Neuronal stem cell (in vitro differentiated cells): ENCODE results near the gene PEF1.

Experiments
- DNase-seq: peaks from one replicate; pipeline ENCODE4 v3.0.0-alpha.2; 2013; ENCODE audit warnings: low spot score
- H2AFZ ChIP-seq: one replicate; pipeline ENCODE4 v1.6.1; 2013; ENCODE audit warnings: mild to moderate bottlenecking, low read length, inconsistent platforms
- H2AK5ac ChIP-seq: 2 replicates; pipeline ENCODE4 v1.6.1; 2013; ENCODE audit warnings: low read depth, mild to moderate bottlenecking, inconsistent platforms, low read length, moderate library complexity, mixed read lengths
- H2BK120ac ChIP-seq: 2 replicates; pipeline ENCODE4 v1.6.1; 2013; ENCODE audit warnings: low read depth, mild to moderate bottlenecking, inconsistent platforms, low read length, moderate library complexity, mixed read lengths
- H2BK12ac ChIP-seq: one replicate; pipeline ENCODE4 v1.6.1; 2013; ENCODE audit warnings: low read length, inconsistent platforms
- H2BK15ac ChIP-seq: 2 replicates; pipeline ENCODE4 v1.6.1; 2013; ENCODE audit warnings: mild to moderate bottlenecking, low read length, inconsistent platforms, mixed read lengths
- H2BK5ac ChIP-seq: one replicate; pipeline ENCODE4 v1.6.1; 2013; ENCODE audit warnings: inconsistent platforms, mild to moderate bottlenecking, low read length, moderate library complexity
- H3K14ac ChIP-seq: one replicate; pipeline ENCODE4 v1.6.1; 2013; ENCODE audit warnings: low read length, inconsistent platforms
- H3K18ac ChIP-seq: 2 replicates; pipeline ENCODE4 v1.6.1; 2013; ENCODE audit warnings: low read length, inconsistent platforms
- H3K23ac ChIP-seq: 2 replicates; pipeline ENCODE4 v1.6.1; 2013; ENCODE audit warnings: low read depth, mild to moderate bottlenecking, mixed read lengths, low read length, inconsistent platforms; ENCODE audit not compliant: poor library complexity
- H3K27ac ChIP-seq: replicated peaks from 3 replicates; pipeline ENCODE4 v1.5.1; 2013; ENCODE audit warnings: low read length, inconsistent platforms
- H3K27me3 ChIP-seq, 3 experiments: 2 replicates each; pipeline ENCODE4 v1.6.1; 2013; ENCODE audit warnings: low read length in 3 of 3, mild to moderate bottlenecking in 2 of 3, inconsistent platforms in 1 of 3, low read depth in 1 of 3, mixed read lengths in 1 of 3, moderate library complexity in 1 of 3; ENCODE audit not compliant: control insufficient read depth in 3 of 3, insufficient read depth in 3 of 3
- H3K36me3 ChIP-seq, 2 donors: replicated peaks in 1 of 2; 2 replicates each; pipeline ENCODE4 v1.6.1; 2013; ENCODE audit warnings: low read length in 2 of 2; ENCODE audit not compliant: control insufficient read depth in 2 of 2, insufficient read depth in 2 of 2
- H3K4ac ChIP-seq: 2 replicates; pipeline ENCODE4 v1.6.1; 2013; ENCODE audit warnings: inconsistent platforms, mild to moderate bottlenecking, low read length, moderate library complexity
- H3K4me1 ChIP-seq, 2 donors: 1 replicate in 1 of 2; 2 replicates in 1 of 2; pipeline ENCODE4 v1.6.1; 2013; ENCODE audit warnings: low read length in 2 of 2, low read depth in 1 of 2; ENCODE audit not compliant: control insufficient read depth in 2 of 2, insufficient read depth in 1 of 2
- H3K4me2 ChIP-seq: one replicate; pipeline ENCODE4 v1.6.1; 2013; ENCODE audit warnings: mild to moderate bottlenecking, low read length, inconsistent platforms; ENCODE audit not compliant: insufficient read depth, poor library complexity, severe bottlenecking
- H3K4me3 ChIP-seq, 2 donors: 2 replicates each; pipeline ENCODE4 v1.5.1; 2013; ENCODE audit warnings: low read length in 2 of 2, mild to moderate bottlenecking in 2 of 2, inconsistent platforms in 1 of 2, moderate library complexity in 1 of 2
- H3K79me1 ChIP-seq: one replicate; pipeline ENCODE4 v1.6.1; 2013; ENCODE audit warnings: low read depth, mild to moderate bottlenecking, inconsistent platforms, low read length, moderate library complexity
- H3K9ac ChIP-seq: one replicate; pipeline ENCODE4 v1.6.1; 2013; ENCODE audit warnings: mild to moderate bottlenecking, low read depth, low read length, inconsistent platforms; ENCODE audit not compliant: poor library complexity
- H3K9me3 ChIP-seq, 2 donors: replicated peaks in 1 of 2; 2 replicates each; pipeline versions ENCODE3 to v1.6.1; 2013; ENCODE audit warnings: low read length in 2 of 2, mild to moderate bottlenecking in 2 of 2, inconsistent platforms in 1 of 2, low read depth in 1 of 2, mixed read lengths in 1 of 2, moderate library complexity in 1 of 2; ENCODE audit not compliant: control insufficient read depth in 2 of 2, insufficient read depth in 1 of 2
- H4K8ac ChIP-seq: one replicate; pipeline ENCODE4 v1.6.1; 2013; ENCODE audit warnings: low read depth, mild to moderate bottlenecking, inconsistent platforms, low read length, moderate library complexity
- H4K91ac ChIP-seq: one replicate; pipeline ENCODE4 v1.6.1; 2013; ENCODE audit warnings: low read length, low read depth, mild to moderate bottlenecking, inconsistent platforms; ENCODE audit not compliant: poor library complexity
- WGBS, 2 donors: extraction: QIAGEN DNeasy Blood & Tissue Kit; methylation state at CpG; one replicate each; pipeline ENCODE4 v1.1.7; 2013; ENCODE audit warnings: missing lambda C conversion rate in 2 of 2, mixed read lengths in 1 of 2; ENCODE audit not compliant: insufficient read length in 2 of 2, insufficient replicate concordance in 1 of 2; ENCODE audit errors: extremely low coverage in 2 of 2; 5-methylcytosine and 5-hydroxymethylcytosine counted together

The PEF1 gene

GRCh38 chr1:31640964-31641363 is 3.7 kb downstream of the PEF1 start:
- no peak overlapping the region for H2BK12ac ChIP-seq
- H2BK5ac ChIP-seq: no peak overlapping the region
- H3K4me2 ChIP-seq: no peak overlapping the region
- no peak overlapping the region for H3K14ac ChIP-seq
- H3K4me1 ChIP-seq: peaks cover 6 to 11% of the 10 kb centered on the region in 2 donors
- H3K4me3 ChIP-seq: no peak overlapping the region
- no peak overlapping the region for H2AFZ ChIP-seq
- H3K27me3 ChIP-seq: no peaks in the 10 kb centered on the region
- H3K18ac ChIP-seq: no peak overlapping the region
- no peak overlapping the region for H2BK15ac ChIP-seq
- H4K8ac ChIP-seq: no peak overlapping the region
- peaks cover 5% of the 10 kb centered on the region for H3K79me1 ChIP-seq
- no peak overlapping the region for H3K9ac ChIP-seq
- H3K4ac ChIP-seq: no peak overlapping the region
- H4K91ac ChIP-seq: no peak overlapping the region
- no peaks in the 10 kb centered on the region for H3K9me3 ChIP-seq
- no peak overlapping the region for H2BK120ac ChIP-seq
- WGBS, 2 donors: no CpG with 5 or more reads among the region's 4 CpGs
- no peak overlapping the region for H2AK5ac ChIP-seq
- H3K36me3 ChIP-seq: no peaks in the 10 kb centered on the region
- no peak for DNase-seq
- H3K27ac ChIP-seq: no peak overlapping the region
- H3K23ac ChIP-seq: no peak overlapping the region

DNA sequence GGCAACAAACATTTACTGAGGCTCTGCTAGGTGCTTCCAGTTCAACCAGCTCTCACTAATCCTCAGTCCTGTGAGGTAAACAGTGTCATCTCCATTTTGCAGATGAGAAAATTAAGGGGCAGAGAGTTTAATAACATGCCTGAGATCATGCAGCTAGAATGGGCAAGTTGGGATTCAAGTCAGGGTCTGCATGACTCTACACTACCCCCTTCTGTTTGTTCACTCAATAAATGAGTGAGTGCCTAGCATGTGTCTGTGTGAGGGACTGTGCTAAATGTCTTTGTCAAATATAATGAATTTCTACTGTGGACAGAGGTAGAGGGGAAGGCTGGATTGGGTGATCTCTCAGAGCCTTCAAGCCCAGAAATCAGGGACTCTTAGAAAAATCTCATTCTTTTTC is 4.5 kb downstream of the PEF1 start:
- no peak overlapping the region for H2AFZ ChIP-seq
- no peak overlapping the region for H2BK12ac ChIP-seq
- H3K9me3 ChIP-seq: no peaks in the 10 kb centered on the region
- no peak overlapping the region for H3K27ac ChIP-seq
- no peak overlapping the region for H3K4me3 ChIP-seq
- no peak overlapping the region for H3K23ac ChIP-seq
- no peak overlapping the region for H3K9ac ChIP-seq
- no peak overlapping the region for H3K4ac ChIP-seq
- peaks cover 0 to 2% of the 10 kb centered on the region in 2 donors for H3K36me3 ChIP-seq
- no peak overlapping the region for H2BK15ac ChIP-seq
- no peak overlapping the region for H2AK5ac ChIP-seq
- no peak overlapping the region for H3K14ac ChIP-seq
- H3K18ac ChIP-seq: no peak overlapping the region
- H3K4me1 ChIP-seq: peaks cover 6 to 7% of the 10 kb centered on the region in 2 donors
- no peak overlapping the region for H3K4me2 ChIP-seq
- no peaks in the 10 kb centered on the region for H3K27me3 ChIP-seq
- peaks cover 5% of the 10 kb centered on the region for H3K79me1 ChIP-seq
- H2BK5ac ChIP-seq: no peak overlapping the region
- DNase-seq: no peak
- no peak overlapping the region for H4K8ac ChIP-seq
- no peak overlapping the region for H2BK120ac ChIP-seq
- H4K91ac ChIP-seq: no peak overlapping the region

GRCh38 chr1:31639543-31639942 is 5.1 kb downstream of the PEF1 start:
- peaks cover 6 to 7% of the 10 kb centered on the region in 2 donors for H3K4me1 ChIP-seq
- no peak for DNase-seq
- H3K18ac ChIP-seq: no peak overlapping the region
- H4K91ac ChIP-seq: no peak overlapping the region
- H2BK15ac ChIP-seq: no peak overlapping the region
- no peak overlapping the region for H2AK5ac ChIP-seq
- no peak overlapping the region for H2BK5ac ChIP-seq
- no peak overlapping the region for H4K8ac ChIP-seq
- H3K9ac ChIP-seq: no peak overlapping the region
- H3K27me3 ChIP-seq: no peaks in the 10 kb centered on the region
- no peak overlapping the region for H3K14ac ChIP-seq
- peaks cover 2 to 8% of the 10 kb centered on the region in 2 donors for H3K36me3 ChIP-seq
- H3K4me3 ChIP-seq: no peak overlapping the region
- H3K4me2 ChIP-seq: no peak overlapping the region
- H2BK12ac ChIP-seq: no peak overlapping the region
- no peak overlapping the region for H2AFZ ChIP-seq
- H3K9me3 ChIP-seq: no peaks in the 10 kb centered on the region
- no peak overlapping the region for H3K23ac ChIP-seq
- H3K27ac ChIP-seq: no peak overlapping the region
- H2BK120ac ChIP-seq: no peak overlapping the region
- no CpG with 5 or more reads among the region's 5 CpGs for WGBS, 2 donors
- H3K79me1 ChIP-seq: peaks cover 5% of the 10 kb centered on the region
- H3K4ac ChIP-seq: no peak overlapping the region

DNA sequence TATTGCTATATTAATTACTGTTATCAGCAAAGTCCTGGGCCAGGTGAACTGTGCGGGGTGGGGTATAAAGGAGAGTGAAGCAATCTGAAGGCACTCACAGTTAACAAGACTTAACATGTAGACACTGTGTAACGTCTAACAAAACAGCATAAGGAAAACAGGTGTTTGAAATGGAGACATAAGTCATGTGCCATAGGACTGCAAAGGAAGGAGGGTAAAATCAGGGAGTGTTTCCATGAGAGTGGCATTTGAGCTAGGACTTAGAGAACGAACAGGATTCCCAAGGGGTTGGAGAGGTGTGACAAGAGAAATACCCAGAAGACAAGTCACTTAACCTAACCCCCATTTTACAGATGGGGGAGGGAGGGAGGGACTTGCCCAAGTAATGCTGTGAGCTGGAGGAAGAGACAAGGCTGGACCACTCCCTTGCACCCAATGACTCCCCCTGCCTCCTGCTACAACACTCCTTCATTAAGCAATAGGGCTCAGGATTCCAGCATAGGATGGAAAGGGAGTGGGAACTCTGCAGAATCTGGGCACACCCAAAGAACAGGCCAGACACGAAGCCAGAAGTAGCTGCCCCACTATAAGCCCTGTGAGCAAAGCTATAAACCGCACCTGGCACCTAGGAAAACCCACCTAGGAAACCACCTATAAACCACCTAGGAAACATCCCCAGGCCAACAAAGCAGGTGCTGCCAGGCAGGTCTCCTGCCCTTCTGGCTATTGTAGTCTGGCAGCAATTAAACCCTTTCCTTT is 6.6 kb downstream of the PEF1 start:
- Histone ChIP-seq H2BK15ac (no peak overlapping the region), H3K14ac (no peak overlapping the region), H3K4ac (no peak overlapping the region), H2BK12ac (no peak overlapping the region), H3K9me3 (no peaks in the 10 kb centered on the region), H4K8ac (no peak overlapping the region), H4K91ac (no peak overlapping the region), H3K27me3 (no peaks in the 10 kb centered on the region), H3K23ac (no peak overlapping the region), H3K4me3 (no peak overlapping the region), H3K27ac (no peak overlapping the region), H2BK5ac (no peak overlapping the region), H3K36me3 (peaks cover 3 to 20% of the 10 kb centered on the region in 2 donors), H3K18ac (no peak overlapping the region), H2BK120ac (no peak overlapping the region), H3K79me1 (peaks cover 2% of the 10 kb centered on the region), H3K4me1 (peaks cover 0 to 2% of the 10 kb centered on the region in 2 donors), H2AK5ac (no peak overlapping the region), H3K9ac (no peak overlapping the region), H2AFZ (no peak overlapping the region), H3K4me2 (no peak overlapping the region)
- no peak for DNase-seq
- WGBS, 2 donors: no CpG with 5 or more reads among the region's 5 CpGs
